Measurements from ENCODE around the gene SLC5A12.
A peak's percentile ranks its signal among the peaks of the same experiment; 100 is the strongest.

The SLC5A12 gene

DNA sequence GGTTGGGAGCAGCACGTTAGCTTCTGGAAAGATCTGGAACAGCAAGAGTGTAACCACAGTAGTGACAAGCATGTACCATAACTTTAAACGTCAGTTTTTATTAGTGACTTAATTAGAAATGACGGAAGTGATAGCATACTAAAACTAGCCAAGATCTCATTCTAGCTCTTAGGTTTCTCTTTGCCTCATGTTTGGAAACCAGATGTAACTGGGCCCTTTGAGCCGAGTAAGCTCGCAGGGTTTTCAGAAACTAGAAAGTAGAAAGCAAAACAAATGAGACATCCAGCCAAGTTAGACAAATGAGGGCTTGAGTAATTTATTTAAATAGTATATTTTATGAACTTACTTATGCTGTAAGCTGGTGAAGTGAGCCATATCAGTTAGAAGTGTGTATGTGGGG is 40.2 kb upstream of the SLC5A12 start:
- no peak for DNase-seq (ENCODE audit: extremely low spot score)
- CTCF ChIA-PET: interaction anchor here (0.9 to 1.3 kb wide), 2 partner anchors 10 to 397 kb away, joined by 3 to 4 read pairs; no protein-coding TSS in a partner anchor
- TF ChIP-seq, protein P1, sequence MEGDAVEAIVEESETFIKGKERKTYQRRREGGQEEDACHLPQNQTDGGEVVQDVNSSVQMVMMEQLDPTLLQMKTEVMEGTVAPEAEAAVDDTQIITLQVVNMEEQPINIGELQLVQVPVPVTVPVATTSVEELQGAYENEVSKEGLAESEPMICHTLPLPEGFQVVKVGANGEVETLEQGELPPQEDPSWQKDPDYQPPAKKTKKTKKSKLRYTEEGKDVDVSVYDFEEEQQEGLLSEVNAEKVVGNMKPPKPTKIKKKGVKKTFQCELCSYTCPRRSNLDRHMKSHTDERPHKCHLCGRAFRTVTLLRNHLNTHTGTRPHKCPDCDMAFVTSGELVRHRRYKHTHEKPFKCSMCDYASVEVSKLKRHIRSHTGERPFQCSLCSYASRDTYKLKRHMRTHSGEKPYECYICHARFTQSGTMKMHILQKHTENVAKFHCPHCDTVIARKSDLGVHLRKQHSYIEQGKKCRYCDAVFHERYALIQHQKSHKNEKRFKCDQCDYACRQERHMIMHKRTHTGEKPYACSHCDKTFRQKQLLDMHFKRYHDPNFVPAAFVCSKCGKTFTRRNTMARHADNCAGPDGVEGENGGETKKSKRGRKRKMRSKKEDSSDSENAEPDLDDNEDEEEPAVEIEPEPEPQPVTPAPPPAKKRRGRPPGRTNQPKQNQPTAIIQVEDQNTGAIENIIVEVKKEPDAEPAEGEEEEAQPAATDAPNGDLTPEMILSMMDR (IDR thresholded peaks at IDR 0.05; ENCODE audit: control extremely low read depth, extremely low read depth, low read depth, missing control alignments): no peak
- POLR2A ChIA-PET: no interaction called here

DNA sequence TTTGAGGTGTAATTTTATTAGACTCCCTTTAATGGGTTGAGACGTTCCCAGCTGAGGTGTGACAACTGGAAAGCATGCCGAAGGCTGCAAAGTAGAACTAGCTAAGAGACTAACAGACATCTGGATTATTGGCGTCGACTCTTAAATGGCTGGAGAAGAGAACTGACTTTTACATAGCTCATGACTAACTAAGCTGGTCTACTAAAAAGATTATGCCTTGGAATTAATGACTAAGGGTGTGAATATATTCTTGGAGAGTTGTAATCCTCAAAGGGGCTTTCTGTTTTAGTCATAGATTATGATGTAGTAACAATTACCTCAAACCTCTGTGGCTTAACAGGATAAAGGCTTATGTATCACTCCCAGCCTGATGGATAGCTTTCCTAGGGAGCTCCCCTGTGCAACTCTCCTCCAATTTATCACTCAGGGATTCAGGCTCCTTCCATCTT is 39.5 kb upstream of the SLC5A12 start:
- POLR2A ChIA-PET: no interaction called here
- CTCF ChIA-PET: interaction anchor here (0.9 to 1.3 kb wide), 4 partner anchors 10 to 397 kb away, joined by 3 to 5 read pairs (median 4); no protein-coding TSS in a partner anchor
- TF ChIP-seq, protein P1 (IDR thresholded peaks at IDR 0.05; ENCODE audit: control extremely low read depth, extremely low read depth, low read depth, missing control alignments): no peak
- DNase-seq (ENCODE audit: extremely low spot score): no peak

DNA sequence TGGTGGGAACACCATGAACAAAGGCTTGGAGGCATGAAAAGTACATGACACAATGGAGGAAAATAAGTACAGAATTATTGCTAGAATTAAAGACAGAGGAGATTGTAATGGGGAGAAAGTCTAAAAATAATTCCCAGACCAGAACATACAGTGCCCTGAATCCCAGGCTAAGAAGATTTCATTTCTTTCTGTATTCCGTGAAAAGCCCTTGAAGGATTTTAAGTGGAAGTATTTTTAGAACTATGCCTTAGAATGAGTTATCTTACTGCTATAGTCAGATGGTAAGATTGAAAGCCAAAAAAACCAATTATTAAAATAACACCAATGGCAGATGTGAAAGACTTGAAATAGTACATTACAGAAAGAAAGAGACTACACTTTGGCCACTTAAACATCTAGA is 36.1 kb upstream of the SLC5A12 start:
- no peak for DNase-seq (ENCODE audit: extremely low spot score)
- TF ChIP-seq, protein P1 (IDR thresholded peaks at IDR 0.05; ENCODE audit: control extremely low read depth, extremely low read depth, low read depth, missing control alignments): no peak
- CTCF ChIA-PET: interaction anchor here (0.8 to 2.7 kb wide), 2 partner anchors 10 to 400 kb away, joined by 3 to 7 read pairs; no protein-coding TSS in a partner anchor
- POLR2A ChIA-PET: no interaction called here

GRCh38 chr11:26755762-26756161 is 33.9 kb upstream of the SLC5A12 start:
- TF ChIP-seq, protein P1 (IDR thresholded peaks at IDR 0.05; ENCODE audit: control extremely low read depth, extremely low read depth, low read depth, missing control alignments): no peak
- ChIA-PET POLR2A (no interaction called here), CTCF (interaction anchor here (0.7 to 2.0 kb wide), 6 partner anchors 36 to 730 kb away, joined by 3 to 8 read pairs (median 4); no protein-coding TSS in a partner anchor)
- DNase-seq (ENCODE audit: extremely low spot score): no peak

GRCh38 chr11:26753723-26754504 is 32.1 kb upstream of the SLC5A12 start:
- TF ChIP-seq, protein P1 (IDR thresholded peaks at IDR 0.05; ENCODE audit: control extremely low read depth, extremely low read depth, low read depth, missing control alignments): peak; percentile 44
- ChIA-PET CTCF (interaction anchor here (0.9 to 3.0 kb wide), 2 partner anchors 405 to 731 kb away, joined by 5 to 23 read pairs; no protein-coding TSS in a partner anchor), POLR2A (no interaction called here)
- no peak for DNase-seq (ENCODE audit: extremely low spot score)

DNA sequence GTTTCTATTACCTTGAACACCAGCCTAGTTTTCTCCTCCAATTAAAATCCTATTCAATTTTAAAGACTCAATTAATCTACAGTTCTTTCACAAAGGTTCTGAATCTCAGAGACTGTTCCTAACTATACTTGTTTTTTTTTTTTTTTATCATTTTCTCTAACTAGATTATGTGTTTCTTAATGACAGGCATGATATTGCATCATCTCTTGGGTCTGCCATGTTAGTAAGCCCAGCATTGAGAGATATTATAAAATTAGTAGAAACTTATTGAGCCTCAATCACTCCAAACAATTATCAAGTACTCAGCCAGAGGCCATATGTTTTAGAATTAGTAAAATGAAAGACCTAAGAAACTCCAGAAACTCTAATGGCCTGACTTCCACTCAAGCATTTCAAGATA is 28.1 kb upstream of the SLC5A12 start:
- POLR2A ChIA-PET: no interaction called here
- no peak for DNase-seq (ENCODE audit: extremely low spot score)
- TF ChIP-seq, protein P1 (IDR thresholded peaks at IDR 0.05; ENCODE audit: control extremely low read depth, extremely low read depth, low read depth, missing control alignments): no peak
- CTCF ChIA-PET: no interaction called here
